Sigmoid colon (tissue), 4 donors: Measurements from ENCODE around the gene PHOX2B.

ENCODE experiments used
- EP300 ChIP-seq, 4 donors: sonication (generic); formaldehyde crosslinking; IDR thresholded peaks; one replicate each; pipeline ENCODE4 v1.6.1; 2017; ENCODE audit warnings: antibody characterized with exemption in 4 of 4
- POLR2A ChIP-seq, 2 donors: fragments of 450-650 bp; IDR thresholded peaks; one replicate each; pipeline ENCODE4 v1.6.1; 2016; ENCODE audit warnings: antibody characterized with exemption in 2 of 2, mild to moderate bottlenecking in 2 of 2, moderate library complexity in 2 of 2
- POLR2AphosphoS5 ChIP-seq, 4 donors: sonication (generic); formaldehyde crosslinking; IDR thresholded peaks; one replicate each; pipeline ENCODE4 v1.6.1; 2017; ENCODE audit warnings: antibody characterized with exemption in 4 of 4
- TF ChIP-seq, protein P1 (sequence below), 4 experiments: fragments of 450-650 bp in 3 of 4; fragments of 200-600 bp in 1 of 4; IDR thresholded peaks; one replicate each; pipeline ENCODE4 v1.5.1; 2016 to 2019; ENCODE audit warnings: antibody characterized with exemption in 4 of 4, mild to moderate bottlenecking in 3 of 4, moderate library complexity in 2 of 4

DNA sequence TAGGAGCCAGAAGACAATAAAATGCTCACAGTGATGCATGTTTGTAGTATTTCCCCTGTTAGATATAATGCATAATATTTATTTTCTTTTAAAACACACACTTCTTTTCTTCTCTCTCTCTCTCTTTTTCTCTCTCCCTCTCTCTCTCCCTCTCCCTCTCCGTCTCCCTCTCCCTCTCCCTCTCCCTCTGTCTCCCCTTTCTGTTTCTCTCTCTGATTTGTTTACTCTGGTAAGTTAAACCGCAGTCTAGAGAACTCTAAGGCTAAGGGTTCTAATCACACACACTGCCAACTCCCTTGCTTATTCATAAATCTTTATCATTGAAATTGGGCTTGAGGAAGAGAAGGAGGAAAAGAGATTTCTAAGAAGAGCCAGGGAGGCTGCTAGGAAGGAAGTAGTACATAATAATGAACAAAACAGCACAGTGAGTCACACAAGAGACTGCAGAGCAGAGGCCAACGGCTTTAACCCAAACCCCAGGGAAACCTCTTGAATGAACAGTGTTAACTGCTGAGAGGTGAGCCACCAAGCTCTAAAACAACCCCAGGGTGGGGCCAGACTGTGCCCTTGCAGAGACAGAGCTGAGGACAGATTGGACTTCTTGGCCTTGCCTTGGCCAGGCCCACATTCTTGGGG is 9.1 kb upstream of the PHOX2B start:
- TF ChIP-seq, protein P1, sequence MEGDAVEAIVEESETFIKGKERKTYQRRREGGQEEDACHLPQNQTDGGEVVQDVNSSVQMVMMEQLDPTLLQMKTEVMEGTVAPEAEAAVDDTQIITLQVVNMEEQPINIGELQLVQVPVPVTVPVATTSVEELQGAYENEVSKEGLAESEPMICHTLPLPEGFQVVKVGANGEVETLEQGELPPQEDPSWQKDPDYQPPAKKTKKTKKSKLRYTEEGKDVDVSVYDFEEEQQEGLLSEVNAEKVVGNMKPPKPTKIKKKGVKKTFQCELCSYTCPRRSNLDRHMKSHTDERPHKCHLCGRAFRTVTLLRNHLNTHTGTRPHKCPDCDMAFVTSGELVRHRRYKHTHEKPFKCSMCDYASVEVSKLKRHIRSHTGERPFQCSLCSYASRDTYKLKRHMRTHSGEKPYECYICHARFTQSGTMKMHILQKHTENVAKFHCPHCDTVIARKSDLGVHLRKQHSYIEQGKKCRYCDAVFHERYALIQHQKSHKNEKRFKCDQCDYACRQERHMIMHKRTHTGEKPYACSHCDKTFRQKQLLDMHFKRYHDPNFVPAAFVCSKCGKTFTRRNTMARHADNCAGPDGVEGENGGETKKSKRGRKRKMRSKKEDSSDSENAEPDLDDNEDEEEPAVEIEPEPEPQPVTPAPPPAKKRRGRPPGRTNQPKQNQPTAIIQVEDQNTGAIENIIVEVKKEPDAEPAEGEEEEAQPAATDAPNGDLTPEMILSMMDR (IDR thresholded peaks at IDR 0.05), result no peak
- no peak for TF ChIP-seq EP300 (IDR thresholded peaks at IDR 0.05)
- TF ChIP-seq POLR2AphosphoS5 (IDR thresholded peaks at IDR 0.05), result no peak
- no peak for TF ChIP-seq POLR2A (IDR thresholded peaks at IDR 0.05)
